Tibial artery (tissue), 4 donors: ENCODE results near the gene SYNRG.

Experiments
- DNase-seq, 2 donors: peaks; one replicate each; pipeline ENCODE4 v3.0.0-alpha.2; 2019
- H3K27ac ChIP-seq, 2 donors: fragments of 200-600 bp; sonication (generic) in 1 of 2; 1 replicate in 1 of 2; 2 replicates in 1 of 2; pipeline ENCODE4 v1.5.1; 2018 to 2019; ENCODE audit warnings: mild to moderate bottlenecking in 1 of 2
- H3K27me3 ChIP-seq, 2 donors: fragments of 200-600 bp; sonication (generic) in 1 of 2; one replicate each; pipeline versions ENCODE4 v1.5.1 to v1.6.0; 2016 to 2019
- H3K36me3 ChIP-seq, 3 donors: fragments of 200-600 bp; sonication (generic) in 2 of 3; one replicate each; pipeline ENCODE4 v1.5.1; 2016 to 2019; ENCODE audit warnings: mild to moderate bottlenecking in 2 of 3
- H3K4me1 ChIP-seq, 4 donors: fragments of 200-600 bp; sonication (generic) in 2 of 4; 1 replicate in 3 of 4; 2 replicates in 1 of 4; pipeline ENCODE4 v1.5.1; 2016 to 2019
- H3K4me3 ChIP-seq, 2 donors: fragments of 200-600 bp; sonication (generic) in 1 of 2; 1 replicate in 1 of 2; 2 replicates in 1 of 2; pipeline ENCODE4 v1.5.1; 2018 to 2019; ENCODE audit warnings: mild to moderate bottlenecking in 2 of 2
- H3K9me3 ChIP-seq, 3 donors: fragments of 200-600 bp; sonication (generic) in 1 of 3; one replicate each; pipeline ENCODE4 v1.5.1; 2016 to 2019
- intact Hi-C: fragments of 100-400 bp; cut with DNase I; formaldehyde crosslinking; loops from one replicate; pipeline ENCODE4 v1.15.0; 2023; ENCODE audit warnings: low total_unique reads
- TF ChIP-seq, protein P1 (sequence below), 2 experiments: fragments of 200-600 bp in 1 of 2; fragments of 450-650 bp in 1 of 2; IDR thresholded peaks; one replicate each; pipeline ENCODE4 v1.5.1; 2017 to 2019; ENCODE audit warnings: antibody characterized with exemption in 2 of 2, mild to moderate bottlenecking in 1 of 2, moderate library complexity in 1 of 2

SYNRG gene

DNA sequence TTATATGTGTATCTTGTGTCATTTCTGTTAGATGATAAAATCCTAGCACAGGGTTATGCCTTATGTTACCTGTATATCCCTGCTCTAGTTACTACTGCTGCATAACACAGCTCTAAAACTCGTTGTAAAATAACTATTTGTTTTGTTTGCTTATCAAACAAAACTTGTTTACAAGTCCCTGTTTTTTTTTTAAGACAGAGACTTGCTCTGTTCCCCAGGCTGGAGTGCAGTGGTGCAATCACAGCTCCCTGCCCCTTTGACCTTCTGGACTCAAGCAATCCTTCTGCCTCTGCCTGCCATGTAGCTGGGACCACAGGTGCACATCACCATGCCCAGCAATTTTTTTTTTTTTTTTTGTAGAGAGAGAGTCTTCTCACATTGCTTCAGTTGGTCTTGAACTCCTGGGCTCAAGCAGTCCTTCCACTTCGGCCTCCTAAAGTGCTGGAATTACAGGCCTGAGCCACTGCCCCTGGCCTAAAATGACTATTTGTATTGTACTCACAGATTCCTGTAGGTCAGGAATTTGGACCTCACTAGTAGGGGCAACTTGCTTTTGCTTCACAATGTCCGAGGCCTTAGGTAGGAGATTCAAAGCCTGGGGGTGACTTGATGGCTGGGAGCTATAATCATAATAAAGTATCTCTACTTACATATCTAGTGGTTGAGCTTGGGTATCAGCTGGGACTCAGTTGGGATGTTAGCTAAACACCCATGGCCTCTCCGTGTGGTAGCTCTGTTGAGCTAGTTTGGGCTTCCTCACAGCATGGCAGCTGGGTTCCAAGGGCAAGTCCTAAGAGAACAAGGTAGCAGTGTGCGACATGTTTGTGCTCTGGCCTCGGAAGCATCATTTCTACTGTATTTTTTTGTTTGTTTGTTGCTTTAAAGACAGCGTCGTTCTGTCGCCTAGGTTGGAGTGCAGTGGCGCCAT lies 106.9 kb downstream of the SYNRG start:
- Histone ChIP-seq H3K36me3 (no peaks in the 10 kb centered on the region), H3K27ac (no peak overlapping the region), H3K4me1 (no peaks in the 10 kb centered on the region), H3K27me3 (no peaks in the 10 kb centered on the region), H3K4me3 (no peak overlapping the region), H3K9me3 (no peaks in the 10 kb centered on the region)
- intact Hi-C loops, result no loop called here
- DNase-seq, result no peak
- TF ChIP-seq, protein P1, sequence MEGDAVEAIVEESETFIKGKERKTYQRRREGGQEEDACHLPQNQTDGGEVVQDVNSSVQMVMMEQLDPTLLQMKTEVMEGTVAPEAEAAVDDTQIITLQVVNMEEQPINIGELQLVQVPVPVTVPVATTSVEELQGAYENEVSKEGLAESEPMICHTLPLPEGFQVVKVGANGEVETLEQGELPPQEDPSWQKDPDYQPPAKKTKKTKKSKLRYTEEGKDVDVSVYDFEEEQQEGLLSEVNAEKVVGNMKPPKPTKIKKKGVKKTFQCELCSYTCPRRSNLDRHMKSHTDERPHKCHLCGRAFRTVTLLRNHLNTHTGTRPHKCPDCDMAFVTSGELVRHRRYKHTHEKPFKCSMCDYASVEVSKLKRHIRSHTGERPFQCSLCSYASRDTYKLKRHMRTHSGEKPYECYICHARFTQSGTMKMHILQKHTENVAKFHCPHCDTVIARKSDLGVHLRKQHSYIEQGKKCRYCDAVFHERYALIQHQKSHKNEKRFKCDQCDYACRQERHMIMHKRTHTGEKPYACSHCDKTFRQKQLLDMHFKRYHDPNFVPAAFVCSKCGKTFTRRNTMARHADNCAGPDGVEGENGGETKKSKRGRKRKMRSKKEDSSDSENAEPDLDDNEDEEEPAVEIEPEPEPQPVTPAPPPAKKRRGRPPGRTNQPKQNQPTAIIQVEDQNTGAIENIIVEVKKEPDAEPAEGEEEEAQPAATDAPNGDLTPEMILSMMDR (IDR thresholded peaks at IDR 0.05), result no peak

DNA sequence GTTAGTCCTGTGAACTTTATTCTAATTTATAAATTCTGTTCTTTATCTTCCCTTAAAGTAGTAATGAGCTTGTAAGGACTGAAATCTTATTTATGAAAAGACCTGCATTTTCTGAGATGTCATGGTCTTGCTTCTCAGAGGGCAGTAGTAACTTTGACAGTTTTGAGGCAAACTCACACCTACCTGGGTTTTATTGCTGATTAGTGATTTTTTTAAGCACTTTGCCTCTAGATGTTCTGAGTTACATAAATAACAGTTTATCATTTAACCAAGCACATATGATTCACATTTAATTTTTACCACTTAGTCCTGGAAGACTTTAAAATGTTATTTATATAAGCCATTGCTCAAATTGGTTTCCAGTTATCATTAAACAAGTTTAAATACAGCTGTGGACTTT lies 108.8 kb downstream of the SYNRG start:
- TF ChIP-seq, protein P1 (IDR thresholded peaks at IDR 0.05), result no peak
- no peak overlapping the region for H3K4me3 ChIP-seq
- no peaks in the 10 kb centered on the region for H3K36me3 ChIP-seq
- no peaks in the 10 kb centered on the region for H3K9me3 ChIP-seq
- intact Hi-C loops, result no loop called here
- no peak for DNase-seq
- H3K27me3 ChIP-seq, result no peaks in the 10 kb centered on the region
- H3K4me1 ChIP-seq, result no peaks in the 10 kb centered on the region
- no peak overlapping the region for H3K27ac ChIP-seq

DNA sequence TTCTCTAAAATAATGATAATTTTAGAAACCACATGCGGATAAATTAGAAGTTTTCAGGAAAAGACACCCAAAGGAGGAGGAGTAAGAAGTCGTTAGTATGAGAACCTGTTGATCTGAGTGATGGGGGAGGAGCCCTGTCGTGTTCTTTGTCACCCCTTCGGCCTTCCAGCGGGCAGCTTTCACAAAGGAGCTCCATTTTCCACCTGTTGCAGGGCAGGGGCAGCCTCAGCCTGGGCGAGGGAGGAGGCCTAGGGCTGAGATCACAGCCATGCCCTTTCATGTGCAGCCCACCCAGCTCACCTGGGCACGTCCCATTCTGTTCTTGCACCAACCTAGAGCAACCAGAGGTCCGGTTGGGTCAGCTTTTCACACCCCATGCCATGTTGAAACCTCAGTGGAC lies 114.2 kb downstream of the SYNRG start:
- Histone ChIP-seq H3K27me3 (no peaks in the 10 kb centered on the region), H3K36me3 (no peaks in the 10 kb centered on the region), H3K9me3 (no peaks in the 10 kb centered on the region), H3K4me1 (peaks cover 0 to 20% (median 15%) of the 10 kb centered on the region in 4 donors), H3K27ac (no peak overlapping the region), H3K4me3 (no peak overlapping the region)
- no peak for DNase-seq
- intact Hi-C loops, result no loop called here
- TF ChIP-seq, protein P1 (IDR thresholded peaks at IDR 0.05), result no peak

DNA sequence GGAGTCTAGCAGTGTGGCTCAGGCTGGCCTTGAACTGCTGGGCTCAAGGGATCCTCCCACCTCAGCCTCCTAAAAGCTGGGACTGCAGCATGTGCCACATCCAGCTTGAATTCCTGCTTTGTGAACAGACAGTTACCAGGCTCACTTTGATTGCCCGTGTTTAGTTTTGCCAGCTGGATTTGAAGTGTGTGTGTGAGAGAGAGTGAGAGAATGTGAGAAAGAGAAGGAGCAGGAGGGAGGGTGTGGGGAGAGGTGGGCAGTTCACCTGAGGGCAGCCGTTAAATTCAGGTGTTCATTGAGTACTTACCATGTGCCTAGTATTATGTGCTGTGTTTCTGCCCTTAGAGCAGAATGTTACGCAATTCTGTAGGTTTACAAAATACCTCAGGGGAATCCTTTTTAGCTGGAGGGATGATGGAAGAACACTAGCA lies 114.8 kb downstream of the SYNRG start:
- Histone ChIP-seq H3K27ac (no peak overlapping the region), H3K36me3 (no peaks in the 10 kb centered on the region), H3K27me3 (no peaks in the 10 kb centered on the region), H3K4me3 (no peak overlapping the region), H3K4me1 (peaks cover 0 to 20% (median 15%) of the 10 kb centered on the region in 4 donors), H3K9me3 (no peaks in the 10 kb centered on the region)
- intact Hi-C loops, result no loop called here
- no peak for DNase-seq
- TF ChIP-seq, protein P1 (IDR thresholded peaks at IDR 0.05), result no peak

DNA sequence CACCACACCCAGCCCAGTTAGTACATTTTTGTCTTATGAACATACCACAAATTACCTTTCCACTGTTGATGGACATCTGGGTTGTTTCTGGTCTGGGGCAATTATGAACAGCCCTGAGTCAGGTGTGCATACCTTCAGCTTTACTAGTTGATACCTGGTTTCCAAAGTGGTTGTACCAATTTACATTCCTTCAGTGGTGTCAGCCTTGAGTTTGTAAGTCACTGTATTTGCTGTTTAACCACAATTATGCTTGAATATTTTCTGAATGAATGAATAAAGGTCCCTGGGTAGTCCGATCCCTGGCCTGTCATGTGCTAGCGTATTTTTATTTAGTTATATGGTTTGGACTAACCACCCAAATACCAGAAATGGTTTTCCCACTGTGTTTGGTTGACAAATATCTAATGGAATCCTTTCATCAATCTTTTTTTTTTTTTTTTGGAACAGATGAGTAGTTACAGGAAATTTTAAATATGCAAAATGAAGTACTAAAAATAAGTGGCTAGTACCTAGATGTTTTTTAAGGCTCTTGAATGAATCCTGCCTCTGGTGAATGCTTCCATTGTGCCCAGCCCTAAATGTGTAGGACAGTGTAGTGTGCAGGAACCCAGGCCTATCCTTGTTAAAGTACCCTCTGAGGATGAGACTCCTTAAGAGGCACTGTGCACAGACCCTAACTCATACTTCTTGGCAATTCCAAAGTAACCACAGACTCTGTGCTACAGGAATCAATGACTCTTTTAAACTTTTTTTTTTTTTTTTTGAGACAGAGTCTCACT lies 115.8 kb downstream of the SYNRG start:
- Histone ChIP-seq H3K4me3 (no peak overlapping the region), H3K27me3 (no peaks in the 10 kb centered on the region), H3K9me3 (no peaks in the 10 kb centered on the region), H3K27ac (no peak overlapping the region), H3K4me1 (peaks cover 0 to 22% (median 16%) of the 10 kb centered on the region in 4 donors), H3K36me3 (no peaks in the 10 kb centered on the region)
- intact Hi-C loops, result no loop called here
- TF ChIP-seq, protein P1 (IDR thresholded peaks at IDR 0.05), result no peak
- DNase-seq, result no peak
